Erythroblast (primary cell): ENCODE data around the gene CISH.

Experiments used
- DNase-seq, 2 experiments: peaks; one replicate each; lab custom pipeline; 2025; lab: John Stamatoyannopoulos, UW
- GATA1 ChIP-seq: IDR thresholded peaks from 2 replicates; pipeline ENCODE4 v1.6.1; 2011; ENCODE audit warnings: low read depth, mild to moderate bottlenecking, control low read depth, low read length, moderate library complexity
- POLR2A ChIP-seq: IDR thresholded peaks from 2 replicates; pipeline ENCODE4 v1.6.1; 2011; ENCODE audit warnings: mild to moderate bottlenecking, low read length

Gene CISH

DNA sequence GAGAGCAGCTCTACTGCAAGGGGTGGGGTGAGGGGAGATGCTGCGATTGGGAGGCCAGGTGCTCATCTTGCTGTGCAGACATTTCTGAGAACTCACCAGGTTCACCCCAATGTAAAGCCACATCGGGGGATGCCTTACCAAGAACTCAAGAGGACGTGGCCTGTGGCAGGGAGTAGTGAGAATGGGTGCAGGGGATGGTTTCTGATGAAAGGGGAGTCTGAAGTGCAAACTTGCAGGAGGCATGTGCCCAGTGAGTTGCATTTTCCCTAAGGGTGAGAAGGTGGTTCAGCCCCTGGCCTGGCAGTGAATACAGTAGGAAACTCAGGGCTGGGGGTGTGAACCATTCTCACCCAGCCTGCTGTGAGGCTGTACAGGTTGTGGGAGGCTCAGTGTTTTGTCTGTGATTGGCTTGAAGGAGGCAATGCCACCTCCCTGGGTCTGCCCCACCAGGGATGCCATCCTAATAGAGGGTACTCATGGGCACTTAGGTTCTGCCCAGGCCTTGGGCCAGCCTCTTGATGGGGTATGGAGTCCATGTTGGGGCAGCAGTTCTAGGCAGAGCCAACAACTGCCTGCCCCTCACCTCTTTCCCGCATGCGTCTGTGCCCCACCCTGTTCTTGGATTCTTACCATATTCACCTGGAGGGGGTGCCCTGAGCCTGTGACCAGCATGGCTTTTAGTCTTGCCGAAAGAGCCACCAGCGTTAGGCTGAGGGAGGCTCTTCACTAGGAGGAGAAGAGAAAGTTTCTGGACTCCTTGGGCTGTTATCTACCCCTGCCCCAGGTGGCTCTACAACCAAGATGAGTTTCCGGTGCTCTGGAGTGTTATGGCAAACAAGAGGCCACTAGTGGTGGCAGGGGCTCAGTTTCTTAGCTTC, 37.8 kb downstream of the CISH start:
- TF ChIP-seq GATA1: no peak
- TF ChIP-seq POLR2A: no peak
- peak in 1 of 2 experiments; percentile 18 for DNase-seq

DNA sequence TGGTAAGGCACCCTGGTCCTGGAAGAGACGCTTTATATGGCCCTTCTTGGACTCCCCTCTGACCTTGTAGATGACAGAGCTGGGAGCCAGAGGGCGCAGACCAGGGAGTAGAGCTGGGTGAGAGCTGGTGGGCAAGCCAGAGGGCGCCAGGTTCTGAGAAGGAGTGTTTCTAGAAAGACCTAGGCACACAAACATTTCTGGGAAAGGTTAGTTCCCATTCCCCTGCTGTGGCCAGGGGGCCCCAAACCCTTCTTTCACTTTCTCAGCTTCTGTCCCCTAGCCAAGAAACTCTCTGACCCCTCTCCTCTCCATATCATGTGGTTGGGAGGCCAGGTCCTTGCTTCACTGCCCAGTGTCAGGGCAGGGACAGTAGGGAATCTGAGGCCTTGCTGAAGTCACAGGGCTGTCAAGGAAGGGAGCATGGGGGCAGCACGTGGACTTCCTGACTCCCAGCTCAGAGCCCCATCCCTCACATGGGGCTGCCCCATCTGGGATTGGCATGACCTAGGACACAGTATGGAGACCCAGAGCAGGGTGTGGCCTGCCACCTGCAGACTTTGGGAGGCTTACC, 38.7 kb downstream of the CISH start:
- no peak for DNase-seq
- no peak for TF ChIP-seq GATA1
- no peak for TF ChIP-seq POLR2A

DNA sequence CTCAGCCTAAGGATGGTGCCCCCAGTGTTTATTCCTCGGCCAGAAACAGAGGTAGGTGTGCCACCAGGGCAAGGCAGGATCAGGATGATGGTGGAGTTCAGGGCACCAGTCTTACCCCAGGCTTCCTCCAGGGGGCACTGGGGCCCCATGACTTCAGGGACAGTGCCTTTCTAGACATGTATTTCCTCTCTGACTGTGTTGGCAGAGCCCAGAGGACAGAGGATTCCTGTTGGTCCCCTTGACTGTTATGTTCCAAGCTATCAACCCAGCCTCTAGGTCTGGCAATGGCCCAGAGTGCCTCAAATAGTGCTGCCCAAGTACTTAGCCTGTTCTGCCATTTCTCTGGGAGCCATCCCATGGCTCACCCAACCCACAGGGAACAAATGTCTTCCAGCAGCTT, 39.4 kb downstream of the CISH start:
- TF ChIP-seq POLR2A: no peak
- peak; percentile 81 to 88 for DNase-seq

DNA sequence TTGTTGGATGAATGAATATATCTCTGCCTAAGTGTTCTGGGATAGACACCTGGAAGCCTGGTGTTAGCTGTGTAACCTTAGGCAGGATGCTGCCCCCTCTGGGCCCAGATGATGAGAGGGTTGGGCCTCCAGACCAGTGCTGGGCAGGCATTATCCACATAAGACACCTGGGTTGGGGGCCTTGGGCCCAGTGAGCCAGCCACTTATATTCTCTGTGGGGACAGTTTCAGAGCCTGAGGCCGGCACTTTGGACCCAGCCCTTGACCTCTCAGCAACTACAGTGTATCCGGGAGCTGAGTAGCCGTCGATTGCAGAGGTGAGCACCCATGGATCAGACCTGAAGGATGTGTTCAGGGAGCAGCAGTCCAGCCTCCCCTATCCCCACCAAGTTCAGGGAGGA, 40.1 kb downstream of the CISH start:
- no peak for DNase-seq
- TF ChIP-seq GATA1: no peak
- no peak for TF ChIP-seq POLR2A

DNA sequence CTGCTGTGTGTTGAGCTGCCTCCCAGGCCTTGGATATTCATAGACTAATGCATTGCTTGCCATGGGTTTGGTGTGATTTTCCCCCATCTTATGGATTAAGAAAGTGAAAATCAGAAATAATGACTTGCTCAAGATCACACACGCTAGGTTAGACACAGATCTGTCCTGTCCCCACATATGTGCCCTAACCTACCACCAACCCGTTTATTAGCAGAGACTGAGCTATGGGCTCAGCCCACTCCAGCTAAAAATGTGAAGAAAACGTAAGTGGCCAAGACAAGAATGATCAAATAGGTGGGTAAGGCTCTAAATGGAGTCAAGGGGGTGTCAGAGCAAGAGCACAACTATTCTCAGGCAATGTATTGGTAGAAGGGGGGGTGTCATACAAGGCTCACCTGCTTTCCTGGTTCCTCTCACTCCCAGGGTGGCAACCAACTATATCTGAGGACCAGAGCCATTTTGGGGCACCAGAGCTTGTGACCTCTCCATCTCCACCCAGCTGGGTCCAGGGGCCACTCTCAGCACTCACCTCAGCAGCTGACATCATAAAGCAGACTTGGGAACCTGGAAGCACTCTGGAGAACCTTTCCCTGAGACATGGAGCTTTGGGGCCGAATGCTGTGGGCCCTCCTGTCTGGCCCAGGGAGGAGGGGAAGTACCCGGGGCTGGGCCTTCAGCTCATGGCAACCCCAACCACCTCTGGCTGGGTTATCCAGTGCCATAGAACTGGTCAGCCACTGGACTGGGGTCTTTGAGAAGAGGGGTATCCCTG, 40.9 kb downstream of the CISH start:
- TF ChIP-seq POLR2A (no peak), GATA1 (no peak)
- DNase-seq: no peak

DNA sequence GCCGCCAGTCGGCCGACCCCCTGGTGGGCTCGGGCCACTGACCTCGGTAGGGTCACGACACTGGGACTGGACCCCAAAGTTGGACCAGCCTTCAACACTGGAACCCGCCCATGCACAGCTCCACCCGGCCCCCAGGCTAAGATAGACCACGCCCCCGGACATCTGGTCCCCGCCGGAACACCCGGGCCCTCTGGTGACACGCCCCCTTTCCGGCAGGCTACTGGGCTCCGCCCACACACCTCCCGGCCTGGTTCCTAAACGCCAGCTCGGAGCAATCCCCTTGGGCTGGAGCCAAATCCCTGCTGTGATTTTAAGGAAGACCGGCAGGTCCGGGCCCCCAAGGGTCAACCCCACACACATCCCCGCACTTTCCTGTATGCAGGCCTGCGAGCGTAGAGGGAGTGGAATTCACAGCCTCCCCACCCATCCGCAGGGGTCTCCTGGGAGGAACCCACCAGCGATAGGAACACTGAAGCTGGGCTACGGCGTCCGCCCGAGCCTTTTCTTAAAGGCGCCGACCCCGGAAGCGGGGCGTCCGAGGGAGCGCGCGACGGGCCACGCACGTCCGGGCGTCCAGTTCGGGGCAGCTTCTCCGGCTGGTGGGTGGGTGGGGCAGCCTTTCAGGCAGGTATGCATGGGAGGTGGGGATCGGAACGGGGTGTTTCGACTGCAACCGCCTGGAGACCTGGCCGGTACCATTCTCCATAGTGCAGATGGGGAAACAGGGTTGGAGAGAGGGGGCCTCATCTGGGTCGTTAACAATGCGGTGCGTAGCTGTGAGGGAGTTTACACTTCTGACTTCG, 42.4 kb downstream of the CISH start, which contains the start of gene HEMK1:
TSS of gene HEMK1 (plus strand) at position 576 of the 803 bp plus-strand sequence. CDS start 1,583 bp downstream, outside the sequence.
- TF ChIP-seq GATA1: no peak
- peak; percentile 68 for TF ChIP-seq POLR2A
- DNase-seq: peak; percentile 93 to 95

DNA sequence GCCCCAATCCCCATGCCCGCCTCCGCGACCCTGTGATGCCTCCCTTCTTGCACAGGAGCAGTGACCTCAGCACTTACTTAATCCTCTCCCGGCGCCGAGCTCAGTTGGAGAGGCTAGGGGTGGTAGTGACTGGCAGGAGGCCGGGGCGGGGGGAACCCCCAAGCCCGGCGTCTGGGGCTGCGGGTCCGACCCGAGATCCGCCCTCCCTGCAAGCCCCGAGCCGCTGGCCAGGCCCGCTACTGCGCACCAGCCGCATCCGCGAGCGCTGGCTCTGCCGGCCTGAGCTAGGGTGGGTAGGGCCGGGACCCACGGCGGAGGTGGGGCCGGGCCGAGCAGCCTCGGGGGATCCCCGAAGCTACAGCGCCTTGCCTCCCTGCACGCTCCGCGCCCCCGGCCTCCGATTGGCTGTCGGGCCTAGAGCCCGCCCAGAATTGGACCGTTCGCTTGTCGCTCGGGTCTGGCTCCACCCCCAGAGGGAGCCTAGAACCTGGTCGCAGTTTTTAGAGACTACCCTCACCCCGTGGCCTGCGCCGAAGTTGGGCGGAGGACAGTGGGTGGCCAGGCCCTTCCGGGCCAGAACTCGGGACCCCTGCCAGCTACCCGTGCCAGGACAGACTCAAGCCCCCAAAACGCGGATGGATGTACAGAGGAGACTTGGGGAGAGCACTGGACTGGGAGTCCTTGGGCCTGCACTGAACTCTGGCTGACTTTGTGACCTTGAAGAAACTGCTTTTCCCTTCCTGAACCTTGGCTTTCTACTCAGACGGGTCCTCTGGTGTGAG, 44.0 kb downstream of the CISH start, which contains the start of gene C3orf18:
TSS of gene C3orf18 (minus strand) at position 362 of the 782 bp plus-strand sequence. CDS start 2,048 bp downstream, outside the sequence.
- TF ChIP-seq GATA1: no peak
- TF ChIP-seq POLR2A: peak; percentile 38
- peak; percentile 91 to 93 for DNase-seq

DNA sequence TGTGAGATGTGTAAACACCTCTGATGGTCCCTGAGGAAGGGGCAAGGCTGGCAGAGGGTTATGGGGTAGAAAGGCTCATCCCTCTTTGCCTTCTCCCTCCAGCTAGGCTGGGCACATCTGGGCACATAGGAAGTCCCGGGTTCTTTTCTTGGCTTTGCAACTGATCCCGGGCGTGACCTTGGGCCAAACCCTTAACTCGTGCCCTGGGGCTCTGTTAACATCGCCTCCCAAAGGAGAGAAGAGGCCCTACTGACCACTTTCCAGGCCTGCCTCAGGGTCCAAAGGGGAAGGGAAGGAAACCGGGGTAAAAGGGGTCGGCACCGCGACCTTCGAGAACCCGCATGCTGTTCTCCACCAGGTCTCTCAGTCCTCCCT, 44.6 kb downstream of the CISH start:
- TF ChIP-seq POLR2A (no peak), GATA1 (no peak)
- no peak for DNase-seq

DNA sequence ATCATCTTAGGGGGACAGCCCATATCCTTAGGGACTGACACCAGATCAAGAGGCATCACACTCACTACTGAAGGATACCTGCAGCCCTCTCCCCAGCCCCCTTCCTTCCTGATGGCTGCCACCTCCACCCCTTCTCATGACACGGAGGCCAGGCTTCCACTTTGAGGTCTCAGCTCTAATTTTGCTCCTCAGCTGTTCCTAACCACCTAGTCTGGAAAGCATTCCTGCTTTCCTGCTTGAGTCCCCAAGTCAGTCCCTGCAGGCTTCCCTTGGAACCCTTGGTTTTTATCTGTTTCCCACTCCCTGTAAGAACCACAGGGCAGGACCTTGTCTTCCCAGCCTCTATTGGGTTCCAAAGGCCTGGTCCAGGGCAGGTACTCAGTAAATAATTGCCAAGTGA, 47.3 kb downstream of the CISH start:
- no peak for DNase-seq
- TF ChIP-seq GATA1 (no peak), POLR2A (no peak)

DNA sequence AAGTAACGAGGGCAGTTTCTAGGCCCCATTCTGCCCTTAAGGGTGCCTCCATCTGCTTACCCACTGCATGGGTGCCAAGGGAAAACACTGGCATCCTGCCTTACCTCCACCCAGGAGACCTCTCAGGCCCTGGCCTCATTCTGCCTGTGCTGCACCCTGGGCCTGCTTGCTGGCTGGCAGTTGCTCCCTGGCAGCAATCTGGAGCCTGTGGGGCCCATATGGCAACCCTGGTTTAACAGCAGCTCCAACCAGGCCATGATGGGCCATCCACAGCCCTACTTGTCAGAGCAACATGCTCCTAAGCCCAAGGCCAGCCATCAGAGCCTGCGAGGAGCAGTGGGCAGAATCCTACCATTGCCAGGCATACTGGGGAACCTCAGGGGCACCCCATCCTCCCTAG, 47.7 kb downstream of the CISH start:
- no peak for TF ChIP-seq GATA1
- TF ChIP-seq POLR2A: no peak
- no peak for DNase-seq

DNA sequence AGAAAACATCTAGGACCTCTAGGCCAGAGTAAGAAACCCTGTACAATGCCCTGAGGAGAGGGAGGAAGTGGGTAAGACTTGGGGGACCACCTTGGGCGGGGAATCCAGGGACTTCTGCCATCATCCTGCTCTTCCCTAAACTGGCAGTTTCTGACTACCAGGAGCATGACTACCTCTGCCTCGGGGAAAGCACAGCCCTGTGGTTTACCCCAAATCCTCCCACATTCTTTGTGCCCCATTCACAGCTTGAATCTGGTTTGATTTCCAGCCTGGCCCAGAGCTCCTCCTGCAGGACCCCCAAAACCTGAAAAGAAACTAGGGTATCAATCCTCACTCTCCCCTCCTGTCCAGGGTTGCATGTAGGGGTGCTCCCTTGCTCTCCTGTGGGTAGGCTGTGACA, 48.7 kb downstream of the CISH start:
- no peak for DNase-seq
- TF ChIP-seq GATA1 (no peak), POLR2A (no peak)

DNA sequence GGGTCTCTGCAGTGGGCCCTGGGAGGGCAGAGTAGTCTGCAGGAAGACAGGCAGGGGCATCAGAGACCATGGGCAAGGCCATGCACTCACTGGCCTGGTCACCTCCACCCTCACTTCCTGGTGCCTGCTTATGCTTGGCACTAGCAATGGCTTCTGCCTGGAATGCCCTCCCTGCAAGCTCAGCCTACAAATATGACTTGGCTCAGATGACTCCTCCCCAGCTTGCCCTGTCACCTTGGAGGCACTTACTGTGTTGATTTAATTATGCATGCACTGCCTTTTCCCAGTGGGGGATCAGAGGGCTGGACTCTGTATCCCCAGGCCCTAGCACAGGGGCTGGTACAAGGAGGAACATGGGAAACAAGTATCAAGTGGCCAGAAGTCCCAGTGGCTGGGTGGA, 51.9 kb downstream of the CISH start:
- TF ChIP-seq GATA1 (no peak), POLR2A (no peak)
- no peak for DNase-seq

DNA sequence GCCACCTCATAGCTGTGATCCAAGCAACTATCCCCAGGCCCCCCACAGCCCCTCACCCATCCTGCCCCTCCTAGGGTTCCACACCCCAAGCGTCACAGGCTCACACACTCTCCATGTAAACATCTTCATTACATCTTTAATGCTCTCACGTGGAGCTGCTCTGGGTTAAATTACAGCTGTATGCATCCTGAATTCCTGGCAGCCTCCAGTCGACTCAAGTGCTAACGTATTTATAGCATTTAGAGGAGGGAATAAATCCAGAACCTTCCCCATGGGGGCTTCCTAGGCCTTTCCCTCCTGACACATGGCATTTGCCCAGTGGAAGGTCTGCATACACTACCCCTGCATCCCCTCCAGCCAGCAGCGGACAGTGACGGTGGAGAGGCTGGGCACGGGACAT, 53.7 kb downstream of the CISH start:
- DNase-seq: no peak
- TF ChIP-seq POLR2A (no peak), GATA1 (no peak)
